ENCODE measurements around the gene ZNF611. TPM values are rescaled to one million over a fixed set of nuclear protein-coding genes. Genes with fewer than 3 reads are reported as not detected.
"Not testable (repeated sequence)": the region's sequence is repeated elsewhere in the genome, so short reads cannot be mapped to it uniquely, and the experiment has no call there.

ZNF611 gene
- total RNA-seq, 2 donors from 2014 or later: 4.0 to 6.6 TPM

DNA sequence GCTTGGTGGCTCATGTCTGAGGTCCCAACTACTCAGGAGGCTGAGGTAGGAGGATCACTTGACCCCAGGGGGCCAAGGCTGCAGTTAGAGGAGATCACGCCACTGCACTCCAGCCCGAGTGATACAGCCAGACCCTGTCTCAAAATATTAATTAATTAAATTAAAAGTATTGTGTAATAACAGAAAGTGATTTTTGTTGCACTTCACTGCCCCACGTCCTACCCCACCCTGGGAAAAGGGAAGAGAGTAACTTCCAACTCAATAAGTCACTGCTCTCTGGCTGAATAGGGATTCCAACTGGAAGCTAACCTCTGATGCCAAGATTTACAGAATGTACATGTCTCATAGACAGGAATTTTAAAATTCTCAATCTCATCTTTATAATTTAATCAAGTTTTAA lies 47.2 kb downstream of the ZNF611 start:
- no peak overlapping the region for H3K27ac ChIP-seq
- no peaks in the 10 kb centered on the region for H3K9me3 ChIP-seq
- H3K27me3 ChIP-seq: no peaks in the 10 kb centered on the region
- peaks cover 0 to 5% of the 10 kb centered on the region in 2 donors for H3K4me1 ChIP-seq
- no peak for DNase-seq (ENCODE audit: low spot score)
- no peak overlapping the region for H3K4me3 ChIP-seq
- H3K36me3 ChIP-seq: no peaks in the 10 kb centered on the region
- TF ChIP-seq, protein P1, sequence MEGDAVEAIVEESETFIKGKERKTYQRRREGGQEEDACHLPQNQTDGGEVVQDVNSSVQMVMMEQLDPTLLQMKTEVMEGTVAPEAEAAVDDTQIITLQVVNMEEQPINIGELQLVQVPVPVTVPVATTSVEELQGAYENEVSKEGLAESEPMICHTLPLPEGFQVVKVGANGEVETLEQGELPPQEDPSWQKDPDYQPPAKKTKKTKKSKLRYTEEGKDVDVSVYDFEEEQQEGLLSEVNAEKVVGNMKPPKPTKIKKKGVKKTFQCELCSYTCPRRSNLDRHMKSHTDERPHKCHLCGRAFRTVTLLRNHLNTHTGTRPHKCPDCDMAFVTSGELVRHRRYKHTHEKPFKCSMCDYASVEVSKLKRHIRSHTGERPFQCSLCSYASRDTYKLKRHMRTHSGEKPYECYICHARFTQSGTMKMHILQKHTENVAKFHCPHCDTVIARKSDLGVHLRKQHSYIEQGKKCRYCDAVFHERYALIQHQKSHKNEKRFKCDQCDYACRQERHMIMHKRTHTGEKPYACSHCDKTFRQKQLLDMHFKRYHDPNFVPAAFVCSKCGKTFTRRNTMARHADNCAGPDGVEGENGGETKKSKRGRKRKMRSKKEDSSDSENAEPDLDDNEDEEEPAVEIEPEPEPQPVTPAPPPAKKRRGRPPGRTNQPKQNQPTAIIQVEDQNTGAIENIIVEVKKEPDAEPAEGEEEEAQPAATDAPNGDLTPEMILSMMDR (IDR thresholded peaks at IDR 0.05): no peak

DNA sequence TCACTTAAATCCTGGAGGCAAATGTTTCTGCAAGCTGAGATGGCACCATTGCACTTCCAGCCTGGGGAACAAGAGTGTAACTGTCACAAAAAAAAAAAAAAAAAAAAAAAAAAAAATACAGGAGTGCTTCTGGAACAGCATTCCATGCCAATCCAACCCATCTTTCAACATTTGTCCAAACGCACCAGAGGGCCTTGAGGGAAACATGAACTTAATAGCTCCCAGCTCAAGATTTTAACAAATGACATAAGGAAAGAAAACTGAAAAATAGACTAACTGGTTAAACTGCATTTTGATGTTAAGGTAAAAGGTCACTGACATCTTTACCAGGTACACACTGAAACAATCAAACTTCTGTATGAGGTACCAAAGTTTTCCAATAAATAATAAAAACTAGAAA lies 49.0 kb downstream of the ZNF611 start:
- no peak overlapping the region for H3K27ac ChIP-seq

DNA sequence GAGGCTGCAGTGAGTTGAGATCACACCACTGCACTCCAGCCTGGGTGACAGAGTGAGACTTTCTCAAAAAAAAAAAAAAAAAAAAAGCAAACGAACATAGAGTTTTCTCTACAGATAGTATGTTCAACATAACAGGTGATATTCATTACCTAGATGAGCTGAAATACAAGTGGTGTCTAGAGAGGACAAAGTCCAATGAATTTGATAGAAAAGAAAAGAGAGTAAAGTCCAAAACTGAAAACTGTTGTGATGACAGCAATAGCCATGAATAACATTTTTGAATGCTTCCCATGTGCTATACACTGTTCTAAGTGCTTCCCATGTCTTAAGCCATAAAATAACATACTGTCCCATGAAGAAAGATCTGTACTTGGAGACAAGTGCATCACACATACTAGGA lies 53.6 kb downstream of the ZNF611 start:
- H3K27ac ChIP-seq; H3K27me3 ChIP-seq; H3K4me1 ChIP-seq; DNase-seq (ENCODE audit: low spot score); H3K36me3 ChIP-seq; H3K4me3 ChIP-seq; H3K9me3 ChIP-seq: not testable (repeated sequence)

More for the DNA sequence above, 49.0 kb downstream of the ZNF611 start:
- Histone ChIP-seq H3K36me3 (no peaks in the 10 kb centered on the region), H3K27me3 (no peaks in the 10 kb centered on the region), H3K4me1 (peaks cover 0 to 2% of the 10 kb centered on the region in 2 donors), H3K9me3 (no peaks in the 10 kb centered on the region), H3K4me3 (no peak overlapping the region)
- TF ChIP-seq, protein P1 (IDR thresholded peaks at IDR 0.05): no peak
- DNase-seq (ENCODE audit: low spot score): no peak

DNA sequence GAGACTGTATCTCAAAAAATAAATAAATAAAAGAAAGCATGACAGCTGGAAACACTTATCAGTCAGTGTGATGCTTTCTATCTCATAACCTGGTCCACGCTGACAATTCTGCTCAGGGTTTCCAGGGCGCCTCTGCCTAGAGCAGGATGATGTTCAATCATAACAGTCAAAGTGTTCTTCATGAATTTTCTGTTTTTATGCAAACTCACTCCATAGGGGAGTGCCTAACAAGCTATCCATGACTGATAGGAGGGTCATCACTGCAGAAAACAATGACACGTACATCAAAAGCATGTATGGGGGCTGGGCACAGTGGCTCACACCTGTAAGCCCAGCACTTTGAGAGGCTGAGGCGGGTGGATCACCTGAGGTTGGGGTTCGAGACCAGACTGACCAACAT lies 55.2 kb downstream of the ZNF611 start:
- TF ChIP-seq, protein P1 (IDR thresholded peaks at IDR 0.05): no peak
- DNase-seq (ENCODE audit: low spot score): no peak
- no peaks in the 10 kb centered on the region for H3K4me1 ChIP-seq

DNA sequence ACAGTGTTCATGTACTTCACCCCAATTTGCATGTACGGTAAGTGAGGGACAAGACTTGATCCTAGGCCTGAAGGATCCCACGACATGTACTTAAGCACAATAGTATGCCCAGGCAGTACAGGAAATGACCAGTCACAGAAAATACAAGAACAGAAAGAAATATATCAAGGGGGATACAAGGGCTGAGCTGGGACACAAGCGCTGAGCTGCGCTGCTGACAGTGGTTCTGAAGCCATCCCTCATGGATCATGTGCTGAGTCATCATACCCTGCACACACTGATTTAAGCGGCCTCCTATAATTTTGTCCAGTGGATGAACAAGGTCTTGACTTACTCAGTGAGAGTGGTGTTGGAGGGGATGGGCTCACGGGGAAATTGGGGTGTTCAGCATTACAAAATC lies 59.6 kb downstream of the ZNF611 start:
- not testable (repeated sequence) for H3K4me1 ChIP-seq; H3K36me3 ChIP-seq; H3K27me3 ChIP-seq; DNase-seq (ENCODE audit: low spot score); H3K9me3 ChIP-seq; H3K27ac ChIP-seq; H3K4me3 ChIP-seq

More for the DNA sequence above, 55.2 kb downstream of the ZNF611 start:
- H3K27me3 ChIP-seq: no peaks in the 10 kb centered on the region
- no peaks in the 10 kb centered on the region for H3K9me3 ChIP-seq
- no peak overlapping the region for H3K27ac ChIP-seq
- H3K36me3 ChIP-seq: no peaks in the 10 kb centered on the region
- no peak overlapping the region for H3K4me3 ChIP-seq

DNA sequence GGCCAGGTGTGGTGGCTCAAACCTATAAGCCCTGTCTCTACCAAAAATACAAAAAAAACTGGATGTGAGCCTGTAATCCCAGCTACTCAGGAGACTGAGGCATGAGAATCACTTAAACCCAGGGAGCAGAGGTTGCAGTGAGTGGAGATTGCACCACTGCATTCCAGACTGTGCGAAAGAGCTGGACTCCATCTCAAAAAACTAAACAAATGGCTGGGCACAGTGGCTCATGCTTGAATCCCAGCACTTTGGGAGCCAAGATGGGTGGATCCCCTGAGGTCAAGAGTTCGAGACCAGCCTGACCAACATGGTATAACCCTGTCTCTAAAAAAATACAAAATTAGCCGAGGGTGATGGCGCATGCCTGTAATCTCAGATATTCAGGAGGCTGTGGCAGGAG lies 61.8 kb downstream of the ZNF611 start:
- Histone ChIP-seq H3K4me3 (no peak overlapping the region), H3K4me1 (no peaks in the 10 kb centered on the region), H3K36me3 (no peaks in the 10 kb centered on the region), H3K27me3 (no peaks in the 10 kb centered on the region), H3K27ac (no peak overlapping the region), H3K9me3 (no peaks in the 10 kb centered on the region)
- no peak for DNase-seq (ENCODE audit: low spot score)
- TF ChIP-seq, protein P1 (IDR thresholded peaks at IDR 0.05): no peak

DNA sequence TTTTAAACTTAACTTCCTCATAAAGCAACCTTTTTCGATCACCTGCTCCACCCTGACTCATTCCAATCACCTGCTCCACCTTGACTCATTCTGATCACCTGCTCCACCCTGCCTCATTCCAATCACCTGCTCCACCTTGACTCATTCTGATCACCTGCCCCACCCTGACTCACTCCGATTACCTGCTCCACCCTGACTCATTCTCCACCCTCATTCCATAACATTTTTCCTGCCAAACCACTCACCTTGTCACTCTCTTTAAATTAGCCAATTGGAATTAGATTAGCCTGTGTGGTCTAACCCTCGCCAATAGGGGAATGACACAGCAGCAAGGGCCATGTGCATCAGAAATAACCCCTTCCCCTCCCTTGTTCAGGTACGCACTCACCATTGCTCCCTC lies 64.8 kb downstream of the ZNF611 start:
- Histone ChIP-seq H3K27ac (no peak overlapping the region), H3K4me1 (no peaks in the 10 kb centered on the region), H3K27me3 (no peaks in the 10 kb centered on the region), H3K9me3 (no peaks in the 10 kb centered on the region), H3K36me3 (no peaks in the 10 kb centered on the region), H3K4me3 (no peak overlapping the region)
- TF ChIP-seq, protein P1 (IDR thresholded peaks at IDR 0.05): no peak
- no peak for DNase-seq (ENCODE audit: low spot score)
